Uterus (tissue), 2 donors: ENCODE results near the gene P3H2.

Source experiments
- POLR2A ChIP-seq, 2 donors: fragments of 450-650 bp; IDR thresholded peaks; one replicate each; pipeline ENCODE4 v1.6.1; 2016; ENCODE audit warnings: antibody characterized with exemption in 2 of 2, mild to moderate bottlenecking in 1 of 2, moderate library complexity in 1 of 2
- TF ChIP-seq, protein P1 (sequence below), 4 experiments: fragments of 200-600 bp in 2 of 4; fragments of 450-650 bp in 2 of 4; sonication (generic) in 2 of 4; IDR thresholded peaks; one replicate each; pipeline ENCODE4 v1.5.1; 2016 to 2019; ENCODE audit warnings: antibody characterized with exemption in 4 of 4, mild to moderate bottlenecking in 2 of 4, moderate library complexity in 1 of 4

DNA sequence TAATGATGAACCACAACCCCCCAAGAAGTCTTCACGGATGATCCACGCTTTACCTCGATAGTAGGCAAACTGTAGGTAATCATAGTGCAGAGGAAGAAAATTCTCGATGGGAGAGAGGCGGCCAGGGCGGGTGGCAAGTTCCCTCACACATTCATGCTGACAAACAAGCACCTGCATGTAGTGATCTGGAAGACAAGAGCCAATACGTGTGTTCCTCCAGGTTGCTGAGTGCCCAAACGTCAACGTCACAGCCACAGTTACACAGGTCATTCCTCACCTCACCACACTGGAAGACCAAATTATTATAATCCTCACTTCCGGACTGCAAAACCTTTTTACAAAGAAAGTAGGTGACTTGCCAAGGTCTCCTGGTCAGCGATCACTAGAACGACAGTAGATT is 131.8 kb downstream of the P3H2 start:
- TF ChIP-seq, protein P1, sequence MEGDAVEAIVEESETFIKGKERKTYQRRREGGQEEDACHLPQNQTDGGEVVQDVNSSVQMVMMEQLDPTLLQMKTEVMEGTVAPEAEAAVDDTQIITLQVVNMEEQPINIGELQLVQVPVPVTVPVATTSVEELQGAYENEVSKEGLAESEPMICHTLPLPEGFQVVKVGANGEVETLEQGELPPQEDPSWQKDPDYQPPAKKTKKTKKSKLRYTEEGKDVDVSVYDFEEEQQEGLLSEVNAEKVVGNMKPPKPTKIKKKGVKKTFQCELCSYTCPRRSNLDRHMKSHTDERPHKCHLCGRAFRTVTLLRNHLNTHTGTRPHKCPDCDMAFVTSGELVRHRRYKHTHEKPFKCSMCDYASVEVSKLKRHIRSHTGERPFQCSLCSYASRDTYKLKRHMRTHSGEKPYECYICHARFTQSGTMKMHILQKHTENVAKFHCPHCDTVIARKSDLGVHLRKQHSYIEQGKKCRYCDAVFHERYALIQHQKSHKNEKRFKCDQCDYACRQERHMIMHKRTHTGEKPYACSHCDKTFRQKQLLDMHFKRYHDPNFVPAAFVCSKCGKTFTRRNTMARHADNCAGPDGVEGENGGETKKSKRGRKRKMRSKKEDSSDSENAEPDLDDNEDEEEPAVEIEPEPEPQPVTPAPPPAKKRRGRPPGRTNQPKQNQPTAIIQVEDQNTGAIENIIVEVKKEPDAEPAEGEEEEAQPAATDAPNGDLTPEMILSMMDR (IDR thresholded peaks at IDR 0.05): no peak
- TF ChIP-seq POLR2A (IDR thresholded peaks at IDR 0.05): no peak
